Measurements from ENCODE around the gene RAD51D. TPM values are rescaled to one million over a fixed set of nuclear protein-coding genes. Genes with fewer than 3 reads are reported as not detected.
"Not testable (repeated sequence)": the region's sequence is repeated elsewhere in the genome, so short reads cannot be mapped to it uniquely, and the experiment has no call there.

Gene RAD51D
- total RNA-seq, 2 donors from 2014 or later, result 8.8 to 8.9 TPM

DNA sequence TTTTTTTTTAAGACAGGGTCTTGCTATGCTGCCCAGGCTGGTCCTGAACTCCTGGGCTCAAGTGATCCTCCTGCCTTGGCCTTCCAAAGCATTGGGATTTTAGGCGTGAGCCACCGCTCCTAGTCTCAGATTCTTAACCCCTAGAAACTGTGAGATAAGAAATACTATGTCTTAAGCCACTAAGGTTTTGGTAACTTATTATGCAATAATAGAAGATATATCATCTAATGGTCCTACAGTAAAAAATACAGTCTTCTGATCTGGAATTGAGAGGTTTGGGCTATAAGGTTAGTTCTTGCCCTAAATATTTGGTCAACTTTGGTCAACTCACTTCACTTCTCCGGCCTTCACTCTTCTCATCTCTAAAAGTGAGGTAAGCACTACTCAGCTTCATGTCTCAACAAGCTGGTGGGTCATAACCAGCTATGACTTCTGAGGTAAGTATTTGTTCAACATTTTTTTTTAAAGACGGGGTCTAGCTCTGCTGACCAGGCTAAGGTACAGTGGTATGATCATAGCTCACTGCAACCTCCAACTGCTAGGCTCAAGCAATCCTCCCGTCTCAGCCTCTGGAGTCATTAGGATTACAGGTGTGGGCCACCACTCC is 14.7 kb downstream of the RAD51D start:
- intact Hi-C loops (cut with DNase I, micrococcal nuclease), result no loop called here
- no peak for ATAC-seq
- DNase-seq, result no peak

DNA sequence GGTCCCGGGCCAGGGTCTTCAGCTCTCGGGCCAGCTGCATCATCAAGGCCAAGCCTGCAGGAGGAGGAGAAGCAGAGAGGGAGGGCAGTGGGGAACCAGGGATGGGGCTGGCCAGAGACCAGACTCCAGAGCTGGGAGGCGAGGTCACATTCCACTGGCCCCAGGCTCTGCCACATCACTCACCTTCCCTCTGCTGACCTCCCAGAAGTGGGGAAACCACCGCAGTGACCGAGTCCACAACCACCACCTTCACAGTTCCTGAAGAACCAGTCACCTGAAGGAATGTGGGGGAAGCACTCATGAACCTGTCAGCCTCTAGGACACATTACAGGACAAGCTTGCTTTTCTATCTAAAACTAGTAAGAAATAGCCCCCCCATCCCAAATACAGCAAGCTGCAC is 16.4 kb downstream of the RAD51D start:
- intact Hi-C loops (cut with DNase I, micrococcal nuclease), result no loop called here
- DNase-seq, result no peak

DNA sequence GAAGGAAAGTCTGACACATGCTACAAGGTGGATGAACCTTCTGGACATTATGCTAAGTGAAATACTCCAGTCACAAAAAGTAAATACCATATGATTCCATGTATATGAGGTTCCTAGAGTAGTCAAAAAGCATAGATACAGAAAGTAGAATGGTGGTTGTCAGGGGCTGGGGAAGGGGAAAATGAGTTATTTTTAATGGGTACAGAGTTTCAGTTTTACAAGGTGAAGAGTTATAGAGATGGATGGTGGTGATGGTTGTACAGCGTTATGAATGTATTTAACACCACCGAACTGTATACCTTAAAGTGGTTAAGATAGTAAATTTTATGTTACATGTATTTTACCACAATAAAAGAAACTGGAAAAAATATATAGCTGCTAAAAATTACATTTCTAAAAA is 17.9 kb downstream of the RAD51D start:
- intact Hi-C loops (cut with DNase I, micrococcal nuclease), result no loop called here

More for the DNA sequence above, 16.4 kb downstream of the RAD51D start:
- no peak for ATAC-seq

DNA sequence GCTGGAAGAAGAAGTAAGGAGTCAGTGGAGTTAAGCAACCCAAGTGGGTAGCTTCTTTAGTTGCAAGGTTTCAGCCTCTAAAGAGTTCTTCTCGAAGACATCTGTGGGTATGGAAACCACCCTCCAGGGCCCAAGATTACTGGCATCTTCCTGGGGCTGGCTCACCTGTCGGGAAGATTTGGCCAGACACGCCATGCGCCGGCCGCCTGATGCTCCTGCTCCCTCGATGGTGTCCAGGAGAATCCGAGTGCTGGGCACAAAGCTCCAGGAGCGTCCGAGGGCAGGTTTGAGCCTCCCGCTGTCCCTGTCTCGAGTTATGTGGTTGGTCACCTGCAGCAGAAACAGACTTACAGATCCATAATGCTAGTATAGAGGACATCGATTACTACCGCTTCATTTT is 18.6 kb downstream of the RAD51D start:
- ATAC-seq (no peak), DNase-seq (no peak)

More for the DNA sequence above, 17.9 kb downstream of the RAD51D start:
- DNase-seq (no peak), ATAC-seq (no peak)

DNA sequence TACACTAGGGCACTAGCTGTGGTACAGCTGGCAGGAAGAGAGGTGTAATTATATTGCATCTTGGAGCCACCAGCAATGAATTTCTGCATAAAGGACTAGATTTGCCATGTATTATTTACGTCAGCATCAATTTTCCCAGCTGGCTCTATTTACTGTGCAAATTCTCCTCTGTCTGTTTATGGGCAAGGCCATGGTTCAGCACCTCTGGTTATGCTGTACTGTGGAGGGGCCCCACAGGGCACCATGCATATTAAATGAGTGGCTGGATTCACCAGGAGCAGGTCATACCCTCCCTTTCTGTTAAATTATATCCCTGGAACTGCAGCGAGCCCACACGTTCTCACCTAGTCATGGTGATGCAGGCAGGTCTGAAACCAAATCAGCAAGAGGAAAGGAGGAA is 19.8 kb downstream of the RAD51D start:
- intact Hi-C loops (cut with DNase I, micrococcal nuclease), result no loop called here
- ATAC-seq, result no peak
- DNase-seq, result no peak

More for the DNA sequence above, 18.6 kb downstream of the RAD51D start:
- intact Hi-C loops (cut with DNase I, micrococcal nuclease), result no loop called here

DNA sequence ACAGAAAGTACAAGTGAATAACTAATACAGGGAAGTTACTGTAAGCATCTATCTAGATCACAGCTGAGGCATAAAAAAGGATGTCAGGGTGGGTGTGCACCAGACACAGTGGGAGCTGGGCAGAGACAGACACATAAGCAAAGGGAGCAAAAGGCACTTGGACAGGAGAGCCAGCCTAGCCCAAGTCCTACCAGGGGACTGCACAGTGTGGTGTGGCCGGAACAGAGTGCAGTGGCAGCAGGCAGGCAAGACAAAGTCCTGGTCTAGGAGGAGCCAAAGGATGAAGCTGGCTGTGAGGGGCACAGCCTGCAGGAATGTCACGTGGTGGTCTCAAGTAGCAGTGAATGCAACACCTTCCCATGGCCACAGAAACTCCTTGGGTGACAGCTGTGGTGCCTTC is 21.9 kb downstream of the RAD51D start:
- intact Hi-C loops (cut with DNase I, micrococcal nuclease), result no loop called here
- DNase-seq (no peak), ATAC-seq (no peak)

DNA sequence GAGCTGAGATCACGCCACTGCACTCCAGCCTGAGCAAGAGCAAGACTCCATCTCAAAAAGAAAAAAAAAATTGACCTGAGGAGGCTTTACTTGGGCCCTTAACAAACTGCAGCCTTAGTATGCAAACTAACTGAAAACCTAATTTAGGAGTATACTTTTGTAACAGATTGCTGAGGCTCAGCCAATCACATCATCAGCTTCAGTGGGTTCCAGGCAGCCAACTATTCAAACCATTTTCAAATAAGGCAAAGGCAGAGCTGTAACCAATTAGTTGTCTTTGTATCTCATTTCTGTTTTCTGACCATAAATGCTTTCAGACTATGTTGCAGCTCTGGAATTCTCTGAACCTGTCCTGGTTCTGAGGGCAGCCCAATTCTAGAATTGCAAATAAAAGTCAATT is 23.9 kb downstream of the RAD51D start:
- ATAC-seq (no peak), DNase-seq (no peak)
- intact Hi-C loops (cut with DNase I, micrococcal nuclease), result no loop called here

DNA sequence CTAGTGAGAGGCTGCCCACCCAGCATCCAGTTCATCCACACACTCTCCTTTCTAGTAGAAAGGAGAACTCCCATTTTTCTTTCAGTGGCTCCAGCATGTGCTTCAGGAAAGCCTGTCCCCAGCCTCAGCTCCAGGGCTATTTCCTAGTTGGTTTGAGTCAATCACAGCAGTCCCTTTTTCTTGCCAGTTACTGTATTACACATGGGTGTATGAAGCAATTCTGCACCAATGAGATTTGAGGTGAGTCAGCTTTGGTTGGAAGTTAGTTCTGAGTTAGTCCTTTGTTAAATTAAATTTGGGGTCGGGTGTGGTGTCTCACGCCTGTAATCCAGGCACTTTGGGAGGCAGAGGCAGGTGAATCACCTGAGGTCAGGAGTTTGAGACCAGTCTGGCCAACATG is 24.8 kb downstream of the RAD51D start:
- ATAC-seq (no peak), DNase-seq (no peak)
- intact Hi-C loops (cut with DNase I, micrococcal nuclease), result no loop called here

DNA sequence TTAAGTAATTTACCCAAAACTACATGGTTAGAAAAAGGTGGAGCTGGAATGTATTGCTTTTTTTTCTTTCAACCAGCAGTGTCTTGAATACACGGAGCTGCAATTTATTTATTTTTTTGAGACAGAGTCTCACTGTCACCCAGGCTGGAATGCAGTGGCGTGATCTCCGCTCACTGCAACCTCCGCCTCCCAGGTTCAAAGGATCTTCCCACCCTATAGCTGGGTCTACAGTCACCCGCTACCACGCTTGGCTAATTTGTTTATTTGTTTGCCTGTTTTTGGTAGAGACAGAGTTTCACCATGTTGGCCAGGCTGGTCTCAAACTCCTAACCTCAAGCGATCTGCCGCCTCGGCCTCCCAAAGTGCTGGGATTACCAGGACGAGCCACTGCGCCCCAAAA is 29.0 kb downstream of the RAD51D start:
- ATAC-seq; DNase-seq; intact Hi-C loops (cut with DNase I, micrococcal nuclease): not testable (repeated sequence)

DNA sequence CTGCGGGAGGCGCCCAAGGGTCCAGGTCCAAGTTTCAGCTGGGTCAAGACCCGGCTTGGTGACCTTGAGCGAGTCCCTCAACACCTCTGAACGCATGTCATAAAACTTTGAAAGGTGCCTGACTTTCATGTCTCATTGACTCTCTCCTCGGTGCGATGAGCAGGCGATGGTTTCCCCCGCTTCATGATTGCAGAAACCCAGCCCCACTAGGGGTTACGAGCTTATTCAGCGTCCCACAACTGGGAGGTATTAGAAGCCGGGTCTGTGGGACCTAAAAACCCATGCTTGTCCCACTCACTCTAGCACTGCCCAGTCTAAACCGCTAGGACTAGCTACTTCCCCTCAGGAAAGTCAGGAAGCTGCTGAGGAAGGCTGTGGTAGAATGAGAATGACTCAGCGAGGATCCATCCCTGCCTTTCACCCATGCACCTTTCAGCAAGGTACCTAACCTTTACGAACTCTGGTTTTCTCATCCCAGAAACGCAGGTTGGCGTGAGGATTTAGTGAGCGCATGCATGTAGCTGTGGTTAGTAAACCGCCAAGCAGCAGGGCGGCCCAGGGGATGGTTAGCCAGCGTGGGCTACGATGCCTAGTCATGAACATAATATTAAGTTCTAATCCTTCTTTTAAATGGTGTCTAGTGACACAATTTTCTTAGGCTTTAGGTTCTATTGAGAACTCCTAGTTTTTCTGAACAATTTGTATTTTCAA is 29.9 kb downstream of the RAD51D start:
- intact Hi-C loops (cut with DNase I, micrococcal nuclease), result no loop called here
- peak; percentile 4 for ATAC-seq
- DNase-seq, result peak in 1 of 2 donors; percentile 35

DNA sequence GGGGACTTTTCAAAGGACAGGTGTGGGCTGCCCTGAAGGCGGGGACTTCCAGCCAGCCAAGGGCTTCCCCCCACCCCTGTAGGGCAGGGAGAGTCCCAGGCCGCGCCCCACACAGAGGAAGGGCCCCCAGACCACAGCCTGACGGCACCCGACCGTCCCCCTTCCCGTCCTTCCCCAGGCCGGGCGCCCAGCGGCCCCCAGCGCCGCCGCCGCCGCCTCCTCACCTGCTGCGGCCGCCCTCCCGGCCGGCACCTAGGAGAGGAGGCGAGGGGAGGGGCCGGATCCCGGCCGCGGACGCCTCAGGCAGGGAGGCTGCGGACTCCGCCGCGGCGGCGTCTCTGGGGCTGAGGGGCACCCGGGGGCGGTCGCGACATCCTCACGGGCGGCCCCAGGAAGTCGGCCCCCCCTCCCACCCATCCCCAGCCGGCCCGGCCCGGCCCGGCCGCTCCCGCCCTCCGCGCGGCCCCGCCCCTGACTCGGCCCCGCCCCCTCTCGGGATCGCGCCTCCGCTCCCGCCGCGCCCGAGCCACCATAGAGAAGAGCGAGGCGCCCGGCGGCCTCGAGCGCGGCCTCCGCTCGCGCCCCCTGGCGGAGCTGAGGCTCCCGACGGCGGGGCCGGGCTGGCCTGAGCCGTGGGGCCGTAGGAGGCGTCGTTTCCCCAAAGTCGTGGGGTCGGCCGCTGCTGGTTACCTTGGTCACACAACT is 30.6 kb downstream of the RAD51D start:
- intact Hi-C loops (cut with DNase I, micrococcal nuclease), result no loop called here
- peak; percentile 80 to 91 for DNase-seq
- peak; percentile 76 for ATAC-seq

DNA sequence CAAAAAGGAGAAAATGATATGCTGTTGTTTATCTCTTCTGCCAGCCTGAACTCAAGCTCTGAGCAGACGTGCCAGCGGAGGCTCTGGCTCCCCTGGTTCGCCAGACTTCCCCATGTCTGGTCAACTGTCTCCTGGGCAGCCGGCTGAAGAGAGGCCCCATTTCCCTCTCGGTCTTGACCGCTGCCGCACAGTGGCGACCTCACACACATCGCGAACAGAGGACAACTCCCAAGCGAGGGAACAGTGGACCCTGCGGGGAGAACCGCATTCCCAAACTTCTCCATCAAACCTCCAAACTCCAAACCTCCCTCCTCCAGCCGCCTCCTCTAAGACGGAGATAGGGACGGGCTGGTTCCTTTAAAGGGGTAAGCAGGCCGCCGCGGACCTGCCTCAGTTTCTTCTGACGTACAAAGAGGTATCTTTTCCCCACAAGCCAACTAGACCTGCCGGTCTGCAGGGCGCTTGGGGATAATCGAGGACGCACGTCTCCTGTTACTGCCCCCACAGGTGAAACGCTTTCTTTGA is 31.2 kb downstream of the RAD51D start:
- peak; percentile 23 for ATAC-seq
- intact Hi-C loops (cut with DNase I, micrococcal nuclease), result no loop called here
- peak; percentile 67 to 68 for DNase-seq

DNA sequence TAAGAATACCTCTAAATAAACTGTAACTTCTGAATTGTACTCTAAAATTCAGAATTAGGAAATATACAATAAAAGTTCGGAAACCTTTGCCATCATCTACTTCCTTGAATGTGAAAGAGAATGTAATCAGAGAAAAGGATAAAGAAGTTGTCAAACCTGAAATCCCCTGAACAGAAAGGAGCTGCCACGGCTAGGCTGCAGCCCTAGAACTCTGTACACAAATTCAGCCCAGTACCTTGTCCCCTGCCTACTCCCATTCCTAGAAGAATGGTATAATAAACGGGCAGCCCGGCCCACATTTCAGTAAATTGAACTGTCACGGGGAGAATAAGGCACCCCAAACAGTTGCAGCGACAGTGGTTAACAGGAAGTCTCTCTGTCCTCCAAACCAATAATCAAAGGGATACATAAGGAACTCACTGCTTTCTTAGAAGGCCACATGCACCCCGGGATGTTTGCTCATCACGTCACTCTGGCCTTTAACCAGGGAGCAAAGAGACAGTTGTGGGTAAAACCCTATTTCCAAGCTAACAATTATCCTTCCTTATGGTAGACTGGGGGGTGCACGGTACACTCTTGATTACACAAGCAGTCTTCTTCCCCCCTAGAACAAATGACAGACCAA is 31.8 kb downstream of the RAD51D start:
- intact Hi-C loops (cut with DNase I, micrococcal nuclease), result no loop called here
- ATAC-seq, result peak; percentile 62

DNA sequence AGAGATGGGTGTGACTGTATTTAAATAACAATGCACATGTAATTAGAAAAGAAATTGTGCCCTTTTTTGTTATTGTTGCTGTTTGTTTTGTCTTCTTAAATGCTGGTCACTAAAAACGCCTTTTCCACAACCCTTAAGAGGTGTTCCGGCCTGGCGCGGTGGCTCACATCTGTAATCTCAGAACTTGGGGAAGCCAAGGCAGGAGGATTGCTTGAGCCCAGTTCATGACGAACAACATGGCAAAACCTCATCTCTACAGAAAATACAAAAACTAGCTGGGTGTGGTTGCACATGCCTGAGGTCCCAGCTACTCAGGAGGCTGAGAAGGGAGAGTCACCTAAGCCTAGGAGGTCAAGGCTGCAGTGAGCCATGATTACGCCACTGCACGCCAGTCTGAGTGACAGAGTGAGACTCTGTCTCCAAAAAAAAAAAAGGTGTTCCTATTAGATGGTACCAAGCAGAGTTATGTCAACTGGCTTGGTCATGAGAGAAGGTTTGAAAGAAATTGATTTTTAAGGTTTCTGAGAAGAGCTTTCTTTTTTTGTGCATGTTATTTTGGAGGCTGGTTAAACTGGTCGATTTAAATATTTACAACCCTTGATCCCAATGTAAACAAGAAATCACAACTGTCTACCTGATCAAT is 32.6 kb downstream of the RAD51D start:
- ATAC-seq (no peak), DNase-seq (peak in 1 of 2 donors; percentile 28)
- intact Hi-C loops (cut with DNase I, micrococcal nuclease), result no loop called here

More for the DNA sequence above, 31.8 kb downstream of the RAD51D start:
- DNase-seq, result peak; percentile 65 to 83

DNA sequence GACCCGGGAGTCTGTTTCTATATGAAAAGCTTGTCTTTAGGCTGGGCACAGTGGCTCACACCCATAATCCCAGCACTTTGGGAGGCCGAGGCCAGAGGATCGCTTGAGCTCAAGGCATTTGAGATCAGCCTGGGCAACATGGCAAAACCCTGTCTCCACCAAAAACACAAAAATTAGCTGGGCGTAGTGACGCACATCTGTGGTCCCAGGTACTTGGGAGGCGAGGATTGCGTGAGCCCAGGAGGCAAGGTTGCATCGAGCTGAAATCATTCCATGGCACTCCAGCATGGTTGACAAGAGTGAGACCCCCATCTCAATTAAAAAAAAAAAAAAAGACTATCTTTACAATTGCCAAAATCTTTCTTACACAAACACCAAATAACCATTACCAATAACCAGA is 33.5 kb downstream of the RAD51D start:
- no peak for DNase-seq
- intact Hi-C loops (cut with DNase I, micrococcal nuclease), result no loop called here
- ATAC-seq, result no peak

DNA sequence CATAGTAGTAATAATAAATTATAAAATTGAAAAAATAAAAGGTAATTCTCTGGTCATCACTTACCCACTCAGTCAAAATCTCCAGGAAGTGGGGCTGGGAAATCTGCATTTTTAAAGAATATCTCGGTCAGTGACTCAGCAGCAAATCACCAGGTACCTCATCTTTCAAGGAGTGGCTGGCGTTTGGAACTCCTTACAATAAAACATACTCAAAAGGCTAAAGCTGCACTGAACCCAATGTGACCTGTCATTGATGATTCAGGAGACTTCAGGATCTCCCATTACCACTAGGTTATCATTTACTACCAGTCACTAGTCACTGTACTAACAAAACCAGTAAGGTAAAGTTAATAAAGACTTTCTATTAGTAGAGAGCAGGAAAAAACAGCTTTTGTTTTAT is 34.7 kb downstream of the RAD51D start:
- intact Hi-C loops (cut with DNase I, micrococcal nuclease), result no loop called here
- DNase-seq, result no peak

DNA sequence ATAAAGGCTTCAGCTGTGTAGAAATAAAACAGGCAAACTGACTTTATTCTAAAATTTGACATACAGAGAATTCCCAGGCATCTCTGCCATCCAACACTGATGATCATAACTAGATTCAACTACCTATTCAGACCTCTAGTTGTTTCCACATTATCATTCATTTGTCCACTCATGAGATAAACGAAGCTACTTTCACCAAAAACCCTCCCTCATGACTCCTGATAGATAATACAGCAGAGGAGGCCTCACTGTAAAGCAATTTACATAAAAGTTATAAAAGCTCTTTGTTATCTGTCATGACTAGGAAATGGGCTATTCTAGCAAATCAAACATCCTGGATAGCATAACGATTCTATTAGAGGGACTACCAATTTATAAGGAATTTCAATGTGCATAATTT is 36.6 kb downstream of the RAD51D start:
- ATAC-seq (no peak), DNase-seq (no peak)
- intact Hi-C loops (cut with DNase I, micrococcal nuclease), result no loop called here

More for the DNA sequence above, 34.7 kb downstream of the RAD51D start:
- no peak for ATAC-seq

DNA sequence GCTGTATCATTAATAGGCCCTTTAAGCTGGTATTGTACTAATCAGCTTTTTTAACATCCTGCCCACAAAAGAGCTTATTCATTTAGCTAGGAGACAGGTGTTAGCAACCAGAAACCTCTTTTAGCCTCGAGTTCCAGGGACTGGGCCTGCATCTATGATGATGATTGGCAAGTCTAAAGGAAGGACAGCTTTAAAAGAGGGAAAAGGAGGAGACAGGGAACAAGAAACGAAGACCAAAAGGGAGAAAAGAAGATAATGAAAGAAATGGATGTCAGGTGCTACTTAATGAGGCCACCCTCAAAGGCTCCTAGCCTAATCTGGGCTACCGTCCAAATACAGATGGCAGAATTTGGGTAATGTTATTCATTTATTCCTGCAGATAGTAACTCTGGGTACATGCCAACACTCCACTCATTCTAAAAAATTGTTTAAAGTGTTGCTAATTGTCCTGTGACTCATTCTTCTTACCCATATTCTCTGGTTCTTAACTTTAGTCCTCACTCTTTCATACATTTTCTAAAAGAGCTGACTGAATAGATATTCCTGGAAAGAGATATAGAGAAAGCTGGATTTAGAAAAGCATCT is 37.5 kb downstream of the RAD51D start:
- intact Hi-C loops (cut with DNase I, micrococcal nuclease), result no loop called here

DNA sequence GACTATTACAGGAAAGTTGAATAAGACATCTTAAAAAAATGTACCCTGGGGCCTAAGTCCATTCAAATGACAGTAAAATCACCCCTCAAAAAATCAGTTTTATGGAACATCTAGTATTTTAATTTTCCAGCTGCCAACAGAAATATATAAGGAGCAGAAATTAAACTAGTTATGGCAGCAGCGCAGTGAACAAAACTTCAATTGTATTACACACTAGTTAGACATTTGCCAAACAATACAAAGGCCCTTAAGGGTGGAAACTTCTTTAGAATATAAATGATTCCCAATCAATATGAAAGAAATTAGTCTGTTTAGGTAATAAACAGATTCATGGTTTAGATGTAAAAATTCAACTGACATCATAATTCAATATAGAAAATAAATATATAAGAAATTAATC is 38.0 kb downstream of the RAD51D start:
- intact Hi-C loops (cut with DNase I, micrococcal nuclease), result no loop called here
- DNase-seq, result no peak
- no peak for ATAC-seq

More for the DNA sequence above, 37.5 kb downstream of the RAD51D start:
- DNase-seq (no peak), ATAC-seq (no peak)
